OCI-LY7 (cell line): ENCODE measurements around the gene NRIP1. TPM values are rescaled to one million over a fixed set of nuclear protein-coding genes. Genes with fewer than 3 reads are reported as not detected.

Source experiments
- BruUV-seq: library from RNA; stranded (reverse); fragments of 400-500 nt; replicated peaks from 2 replicates; lab custom pipeline; 2021; lab: Mats Ljungman, UMichigan
- CTCF ChIA-PET: fragments of 300-600 bp; sonication (Branson Sonifier 250); formaldehyde crosslinking; loops from one replicate; lab custom pipeline; 2022; ENCODE audit warnings: antibody characterized with exemption; ENCODE audit not compliant: unreplicated experiment; lab: Charles Lee
- POLR2A ChIA-PET: fragments of 300-600 bp; sonication (Branson Sonifier 250); formaldehyde crosslinking; loops from one replicate; lab custom pipeline; 2022; ENCODE audit warnings: antibody characterized with exemption; lab: Charles Lee
- DNase-seq: peaks from one replicate; pipeline ENCODE4 v3.0.0-alpha.2; 2015; ENCODE audit warnings: low spot score
- H2AFZ ChIP-seq: fragments of 200-600 bp; sonication (generic), shearing (Covaris generic); 2 replicates; pipeline ENCODE4 v1.6.1; 2014; ENCODE audit warnings: mild to moderate bottlenecking, antibody characterized with exemption, low read length, moderate library complexity
- H3K27ac ChIP-seq: fragments of 200-600 bp; sonication (generic); 2 replicates; pipeline ENCODE4 v1.5.1; 2014; ENCODE audit warnings: mixed run types, low read depth, mild to moderate bottlenecking, moderate library complexity, low read length, inconsistent platforms; ENCODE audit not compliant: poor library complexity, severe bottlenecking
- H3K36me3 ChIP-seq: fragments of 200-600 bp; sonication (generic); 2 replicates; pipeline ENCODE4 v1.6.1; 2014; ENCODE audit warnings: mild to moderate bottlenecking, antibody characterized with exemption, low read length, moderate library complexity, mixed read lengths; ENCODE audit not compliant: insufficient read depth
- H3K4me1 ChIP-seq: fragments of 200-600 bp; sonication (generic); 2 replicates; pipeline ENCODE4 v1.5.1; 2014; ENCODE audit warnings: mild to moderate bottlenecking, low read length; ENCODE audit not compliant: insufficient read depth, poor library complexity, severe bottlenecking
- H3K4me2 ChIP-seq: fragments of 200-600 bp; sonication (generic); 2 replicates; pipeline ENCODE4 v1.6.1; 2014; ENCODE audit warnings: mild to moderate bottlenecking, low read length
- H3K4me3 ChIP-seq: fragments of 200-600 bp; sonication (generic); 2 replicates; pipeline ENCODE4 v1.5.1; 2014; ENCODE audit warnings: mild to moderate bottlenecking, low read depth, low read length; ENCODE audit not compliant: poor library complexity, severe bottlenecking
- H3K79me2 ChIP-seq: fragments of 200-600 bp; sonication (generic); 2 replicates; pipeline ENCODE4 v1.6.1; 2016; ENCODE audit warnings: low read depth, mild to moderate bottlenecking, low read length, moderate library complexity, mixed read lengths; ENCODE audit not compliant: insufficient read depth
- H3K9me2 ChIP-seq: fragments of 200-600 bp; sonication (generic); 2 replicates; pipeline ENCODE4 v1.6.1; 2016; ENCODE audit warnings: mild to moderate bottlenecking, low read length, mixed read lengths; ENCODE audit not compliant: insufficient read depth
- H3K9me3 ChIP-seq: fragments of 200-600 bp; sonication (generic); 2 replicates; pipeline ENCODE4 v1.6.1; 2014; ENCODE audit warnings: mild to moderate bottlenecking, mixed run types, low read length, mixed read lengths
- H4K20me1 ChIP-seq: fragments of 200-600 bp; sonication (generic); 2 replicates; pipeline ENCODE4 v1.6.1; 2014; ENCODE audit warnings: mild to moderate bottlenecking, antibody characterized with exemption, low read length, moderate library complexity, mixed read lengths; ENCODE audit not compliant: insufficient read depth
- EZH2phosphoT487 ChIP-seq: fragments of 200-600 bp; sonication (generic); IDR thresholded peaks from 2 replicates; pipeline ENCODE4 v1.6.1; 2018; ENCODE audit warnings: low read depth, borderline replicate concordance, mild to moderate bottlenecking, mixed run types, antibody characterized with exemption, low read length, moderate library complexity, mixed read lengths
- intact Hi-C: fragments of 100-400 bp; cut with micrococcal nuclease; formaldehyde crosslinking; loops from one replicate; pipeline ENCODE4 v1.10.0; 2022; ENCODE audit not compliant: unreplicated experiment
- total RNA-seq, 2 experiments: library from RNA; depleted of rRNA in 1 of 2; stranded (reverse); fragments of >200 nt in 1 of 2; shearing (Covaris generic) in 1 of 2; gene quantifications; 2 replicates each; pipeline ENCODE4 v1.2.3, GENCODE V29; 2014 to 2022
- TF ChIP-seq, protein P1 (sequence below): fragments of 200-600 bp; sonication (generic); conservative IDR thresholded peaks from 2 replicates; pipeline ENCODE4 v1.5.1; 2014; ENCODE audit warnings: mild to moderate bottlenecking, antibody characterized with exemption, low read length, moderate library complexity, mixed read lengths

The NRIP1 gene
- total RNA-seq, 2 experiments from 2014 or later, result not detected

DNA sequence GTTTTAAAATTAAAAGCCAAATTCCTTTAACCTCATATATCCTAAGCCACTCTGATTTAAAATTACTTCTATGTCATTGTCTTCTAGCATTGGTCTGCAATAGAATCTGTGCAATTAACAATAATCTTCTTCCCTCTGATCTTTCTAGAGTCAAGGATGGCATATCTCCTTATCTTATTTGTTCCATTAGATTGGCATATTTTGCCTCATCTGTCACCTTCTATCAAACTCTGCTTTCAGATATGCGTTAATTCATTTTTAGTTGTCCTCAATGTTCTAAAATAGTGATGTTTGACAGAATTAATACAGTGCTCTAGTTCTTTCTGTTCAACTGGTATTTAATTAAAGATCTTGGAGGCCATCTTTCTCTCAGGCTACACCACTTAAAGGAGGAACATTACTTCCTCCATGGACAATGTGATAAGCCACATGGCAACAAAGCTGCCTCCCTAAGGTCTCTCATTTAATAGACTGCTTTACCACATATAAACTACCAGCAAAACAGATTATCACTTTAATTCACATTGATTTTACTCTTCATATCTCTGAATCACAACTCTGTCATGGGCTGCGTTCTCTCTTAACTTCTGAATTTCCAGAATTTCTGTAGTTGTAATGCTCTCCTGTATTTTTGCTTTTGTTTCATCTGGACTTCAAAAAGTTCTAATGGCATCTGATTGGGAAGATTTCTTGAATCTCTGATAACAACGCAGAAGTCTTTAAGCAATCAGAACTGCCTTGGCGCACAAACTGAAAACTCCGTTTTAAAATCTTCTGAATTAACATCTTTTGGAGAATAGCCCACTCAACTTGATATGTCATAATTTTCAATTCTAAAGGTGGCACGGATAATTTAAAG, 2.8 kb downstream of the NRIP1 start:
- no peaks in the 10 kb centered on the region for H3K36me3 ChIP-seq
- H3K27ac ChIP-seq, result no peak overlapping the region
- ChIA-PET CTCF (no interaction called here), POLR2A (no interaction called here)
- H3K9me3 ChIP-seq, result no peaks in the 10 kb centered on the region
- TF ChIP-seq, protein P1, sequence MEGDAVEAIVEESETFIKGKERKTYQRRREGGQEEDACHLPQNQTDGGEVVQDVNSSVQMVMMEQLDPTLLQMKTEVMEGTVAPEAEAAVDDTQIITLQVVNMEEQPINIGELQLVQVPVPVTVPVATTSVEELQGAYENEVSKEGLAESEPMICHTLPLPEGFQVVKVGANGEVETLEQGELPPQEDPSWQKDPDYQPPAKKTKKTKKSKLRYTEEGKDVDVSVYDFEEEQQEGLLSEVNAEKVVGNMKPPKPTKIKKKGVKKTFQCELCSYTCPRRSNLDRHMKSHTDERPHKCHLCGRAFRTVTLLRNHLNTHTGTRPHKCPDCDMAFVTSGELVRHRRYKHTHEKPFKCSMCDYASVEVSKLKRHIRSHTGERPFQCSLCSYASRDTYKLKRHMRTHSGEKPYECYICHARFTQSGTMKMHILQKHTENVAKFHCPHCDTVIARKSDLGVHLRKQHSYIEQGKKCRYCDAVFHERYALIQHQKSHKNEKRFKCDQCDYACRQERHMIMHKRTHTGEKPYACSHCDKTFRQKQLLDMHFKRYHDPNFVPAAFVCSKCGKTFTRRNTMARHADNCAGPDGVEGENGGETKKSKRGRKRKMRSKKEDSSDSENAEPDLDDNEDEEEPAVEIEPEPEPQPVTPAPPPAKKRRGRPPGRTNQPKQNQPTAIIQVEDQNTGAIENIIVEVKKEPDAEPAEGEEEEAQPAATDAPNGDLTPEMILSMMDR, result no peak
- no peak for TF ChIP-seq EZH2phosphoT487
- no peaks in the 10 kb centered on the region for H3K79me2 ChIP-seq
- intact Hi-C loops, result no loop called here
- no peaks in the 10 kb centered on the region for H3K9me2 ChIP-seq
- no peak overlapping the region for H2AFZ ChIP-seq
- H3K4me1 ChIP-seq, result no peaks in the 10 kb centered on the region
- DNase-seq, result no peak
- H4K20me1 ChIP-seq, result no peaks in the 10 kb centered on the region
- no peak overlapping the region for H3K4me3 ChIP-seq
- no TSS peak for BruUV-seq
- H3K4me2 ChIP-seq, result no peak overlapping the region

DNA sequence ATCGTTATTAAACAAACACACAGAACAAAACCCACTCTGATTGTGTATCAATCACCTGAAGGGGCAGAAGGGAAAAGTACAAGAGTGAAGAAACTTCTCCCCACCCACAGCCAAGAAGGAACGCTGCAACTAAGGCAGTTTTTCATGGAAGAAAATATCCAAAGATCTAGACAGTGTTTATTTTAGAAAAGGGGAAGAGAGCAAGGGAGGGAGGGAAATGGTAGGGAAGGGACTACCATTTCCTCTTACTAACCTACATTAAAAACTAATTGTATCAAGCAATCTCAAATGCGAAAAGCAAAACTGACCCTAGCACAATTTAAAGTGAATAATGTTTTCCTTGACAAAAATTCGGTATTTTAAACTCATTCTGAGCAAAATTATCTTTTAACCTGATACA, 3.5 kb downstream of the NRIP1 start:
- Histone ChIP-seq H3K79me2 (no peaks in the 10 kb centered on the region), H3K9me2 (no peaks in the 10 kb centered on the region), H3K4me2 (no peak overlapping the region), H3K27ac (no peak overlapping the region), H2AFZ (no peak overlapping the region), H3K9me3 (no peaks in the 10 kb centered on the region), H4K20me1 (no peaks in the 10 kb centered on the region), H3K4me3 (no peak overlapping the region), H3K36me3 (no peaks in the 10 kb centered on the region), H3K4me1 (no peaks in the 10 kb centered on the region)
- TF ChIP-seq, protein P1, result no peak
- no peak for TF ChIP-seq EZH2phosphoT487
- intact Hi-C loops, result no loop called here
- CTCF ChIA-PET, result no interaction called here
- no peak for DNase-seq
- no TSS peak for BruUV-seq
- POLR2A ChIA-PET, result no interaction called here

DNA sequence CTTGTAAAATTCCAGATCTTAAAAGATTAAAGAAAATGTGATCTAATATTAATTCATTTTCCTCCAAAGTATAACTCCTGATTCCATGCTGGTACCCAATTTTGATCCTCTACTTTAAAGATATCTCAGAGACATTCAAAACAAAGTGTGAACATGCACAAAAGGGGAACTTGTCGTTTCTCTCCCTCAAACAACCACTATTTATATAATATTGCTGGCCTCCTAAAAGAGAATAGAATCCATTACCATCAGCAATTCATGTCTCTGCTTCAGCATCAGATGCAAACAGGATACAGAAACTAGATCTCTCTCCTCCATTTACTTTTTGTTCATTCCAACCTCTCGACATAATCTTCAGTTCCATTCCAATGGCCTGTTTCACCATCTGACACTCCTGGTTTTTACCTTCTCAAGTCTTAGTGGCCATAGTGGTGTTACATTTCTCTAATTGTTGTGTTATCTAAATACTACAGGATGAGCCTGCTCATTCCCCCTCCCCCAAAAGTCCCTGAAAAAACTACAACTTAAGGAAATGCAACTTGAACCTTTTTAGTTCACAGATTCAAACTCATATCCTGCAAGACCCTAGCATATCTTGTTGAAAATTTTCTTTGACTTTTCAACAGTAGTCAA, 4.1 kb downstream of the NRIP1 start:
- no peaks in the 10 kb centered on the region for H3K36me3 ChIP-seq
- no peak overlapping the region for H3K27ac ChIP-seq
- intact Hi-C loops, result no loop called here
- H3K4me1 ChIP-seq, result no peaks in the 10 kb centered on the region
- no peak for DNase-seq
- no peak overlapping the region for H3K4me3 ChIP-seq
- TF ChIP-seq, protein P1, result no peak
- no peak for TF ChIP-seq EZH2phosphoT487
- no peaks in the 10 kb centered on the region for H3K9me2 ChIP-seq
- ChIA-PET CTCF (no interaction called here), POLR2A (no interaction called here)
- no TSS peak for BruUV-seq
- no peak overlapping the region for H3K4me2 ChIP-seq
- H3K9me3 ChIP-seq, result no peaks in the 10 kb centered on the region
- H4K20me1 ChIP-seq, result no peaks in the 10 kb centered on the region
- no peak overlapping the region for H2AFZ ChIP-seq
- H3K79me2 ChIP-seq, result no peaks in the 10 kb centered on the region
